ENCODE data around the gene DNMT3L.
"Not testable (repeated sequence)": the region's sequence is repeated elsewhere in the genome, so short reads cannot be mapped to it uniquely, and the experiment has no call there.

The DNMT3L gene

GRCh38 chr21:44283948-44284347 lies 22.3 kb upstream of the DNMT3L start:
- no peak overlapping the region for H3K4me3 ChIP-seq (ENCODE audit: low read depth, low read length)
- TF ChIP-seq CTCF (IDR thresholded peaks at IDR 0.05; ENCODE audit: borderline replicate concordance, insufficient read depth, low read depth, low read length): no peak

- H3K4me3 ChIP-seq (ENCODE audit: low read depth, low read length): not testable (repeated sequence)
These were observed 21.6 kb upstream of the DNMT3L start for GRCh38 chr21:44283211-44283785.

GRCh38 chr21:44282370-44282769 lies 20.7 kb upstream of the DNMT3L start:
- TF ChIP-seq CTCF (IDR thresholded peaks at IDR 0.05; ENCODE audit: borderline replicate concordance, insufficient read depth, low read depth, low read length): no peak
- H3K4me3 ChIP-seq (ENCODE audit: low read depth, low read length): no peak overlapping the region

GRCh38 chr21:44281801-44282200 lies 20.1 kb upstream of the DNMT3L start:
- TF ChIP-seq CTCF (IDR thresholded peaks at IDR 0.05; ENCODE audit: borderline replicate concordance, insufficient read depth, low read depth, low read length): no peak
- H3K4me3 ChIP-seq (ENCODE audit: low read depth, low read length): no peak overlapping the region

GRCh38 chr21:44279354-44280260 lies 17.9 kb upstream of the DNMT3L start:
- no peak for TF ChIP-seq CTCF (IDR thresholded peaks at IDR 0.05; ENCODE audit: borderline replicate concordance, insufficient read depth, low read depth, low read length)
- H3K4me3 ChIP-seq (ENCODE audit: low read depth, low read length): no peak overlapping the region

- TF ChIP-seq CTCF (IDR thresholded peaks at IDR 0.05; ENCODE audit: borderline replicate concordance, insufficient read depth, low read depth, low read length): no peak
- H3K4me3 ChIP-seq (ENCODE audit: low read depth, low read length): no peak overlapping the region
These were observed 13.3 kb upstream of the DNMT3L start for GRCh38 chr21:44275041-44275440.

GRCh38 chr21:44273046-44273445 lies 11.3 kb upstream of the DNMT3L start:
- no peak overlapping the region for H3K4me3 ChIP-seq (ENCODE audit: low read depth, low read length)
- no peak for TF ChIP-seq CTCF (IDR thresholded peaks at IDR 0.05; ENCODE audit: borderline replicate concordance, insufficient read depth, low read depth, low read length)
